HEK293 (cell line): ENCODE data around the gene RBFOX2.

Experiments
- CTCF ChIA-PET: fragments of 350-600 bp; formaldehyde crosslinking; extraction: SDS; loops from one replicate; lab custom pipeline; 2021; ENCODE audit warnings: antibody characterized with exemption; lab: Yijun Ruan, JAX
- POLR2A ChIA-PET: fragments of 300-600 bp; formaldehyde crosslinking; extraction: SDS; loops from one replicate; lab custom pipeline; 2020; ENCODE audit warnings: antibody characterized with exemption, inconsistent platforms; lab: Yijun Ruan, JAX
- H3K27ac ChIP-seq: fragments of 200-500 bp; sonication (Bioruptor generic); 2 replicates; pipeline ENCODE4 v1.5.1; 2014; ENCODE audit warnings: low read depth, low read length, control low read depth, inconsistent platforms; ENCODE audit errors: extremely low read depth
- H3K36me3 ChIP-seq, 2 experiments: fragments of 200-500 bp in 1 of 2; sonication (Bioruptor generic) in 1 of 2; 1 replicate in 1 of 2; 2 replicates in 1 of 2; pipeline ENCODE4 v1.5.1; 2014 to 2017; ENCODE audit warnings: inconsistent platforms in 2 of 2, low read length in 2 of 2; ENCODE audit not compliant: control insufficient read depth in 2 of 2, insufficient read depth in 1 of 2
- H3K4me1 ChIP-seq: fragments of 200-500 bp; sonication (Bioruptor generic); 2 replicates; pipeline ENCODE4 v1.5.1; 2014; ENCODE audit warnings: mild to moderate bottlenecking, low read length, inconsistent platforms; ENCODE audit not compliant: control insufficient read depth, insufficient read depth
- H3K4me3 ChIP-seq: 2 replicates; pipeline ENCODE4 v1.5.1; 2011; ENCODE audit warnings: low read depth, mild to moderate bottlenecking, control low read depth, low read length, moderate library complexity
- H3K9me3 ChIP-seq: fragments of 200-500 bp; sonication (Bioruptor generic); 2 replicates; pipeline ENCODE4 v1.5.1; 2014; ENCODE audit warnings: low read depth, low read length, inconsistent platforms; ENCODE audit not compliant: control insufficient read depth, insufficient read depth
- GFI1B ChIP-seq: fragments of 450-650 bp; formaldehyde crosslinking; IDR thresholded peaks from 2 replicates; pipeline ENCODE4 v1.5.1; 2016; ENCODE audit warnings: missing biosample characterization, missing genetic modification characterization
- GLI2 ChIP-seq: fragments of 450-650 bp; formaldehyde crosslinking; IDR thresholded peaks from 2 replicates; pipeline ENCODE4; 2017; ENCODE audit warnings: missing biosample characterization, missing genetic modification characterization, low read depth, borderline replicate concordance
- IKZF3 ChIP-seq: fragments of 450-650 bp; IDR thresholded peaks from 2 replicates; pipeline ENCODE4 v1.5.0; 2018; ENCODE audit warnings: missing biosample characterization, mild to moderate bottlenecking, missing genetic modification characterization, moderate library complexity
- KLF1 ChIP-seq: fragments of 450-650 bp; formaldehyde crosslinking; IDR thresholded peaks from 2 replicates; pipeline ENCODE4 v1.5.1; 2016; ENCODE audit warnings: missing biosample characterization, missing genetic modification characterization
- KLF16 ChIP-seq: fragments of 450-650 bp; formaldehyde crosslinking; IDR thresholded peaks from 2 replicates; pipeline ENCODE4 v1.5.1; 2017; ENCODE audit warnings: missing biosample characterization, missing genetic modification characterization
- KLF9 ChIP-seq: fragments of 450-650 bp; formaldehyde crosslinking; IDR thresholded peaks from 2 replicates; pipeline ENCODE4 v1.5.1; 2016; ENCODE audit warnings: missing biosample characterization, missing genetic modification characterization, low read depth
- MEIS1 ChIP-seq: sonication (generic); formaldehyde crosslinking; IDR thresholded peaks from 2 replicates; pipeline ENCODE4 v1.8.1; 2022; ENCODE audit warnings: missing genetic modification reagents, mild to moderate bottlenecking, borderline replicate concordance
- SCRT1 ChIP-seq: fragments of 450-650 bp; formaldehyde crosslinking; IDR thresholded peaks from 2 replicates; pipeline ENCODE4 v1.5.1; 2016; ENCODE audit warnings: missing biosample characterization, missing genetic modification characterization, borderline replicate concordance
- WT1 ChIP-seq: fragments of 450-650 bp; formaldehyde crosslinking; IDR thresholded peaks from 2 replicates; pipeline ENCODE4 v1.5.1; 2016; ENCODE audit warnings: missing biosample characterization, missing genetic modification characterization
- YY2 ChIP-seq: fragments of 450-650 bp; formaldehyde crosslinking; IDR thresholded peaks from 2 replicates; pipeline ENCODE4 v1.5.1; 2016; ENCODE audit warnings: missing biosample characterization, missing genetic modification characterization
- ZBTB21 ChIP-seq: fragments of 450-650 bp; formaldehyde crosslinking; IDR thresholded peaks from 2 replicates; pipeline ENCODE4 v1.5.1; 2017; ENCODE audit warnings: missing biosample characterization, missing genetic modification characterization
- ZEB2 ChIP-seq: fragments of 450-650 bp; formaldehyde crosslinking; IDR thresholded peaks from 2 replicates; pipeline ENCODE4 v1.5.1; 2016; ENCODE audit warnings: missing biosample characterization, missing genetic modification characterization
- ZFP3 ChIP-seq: fragments of 450-650 bp; formaldehyde crosslinking; IDR thresholded peaks from 2 replicates; pipeline ENCODE4 v1.5.1; 2016; ENCODE audit warnings: low read depth, missing biosample characterization, missing genetic modification characterization
- ZNF2 ChIP-seq: fragments of 450-650 bp; formaldehyde crosslinking; IDR thresholded peaks from 2 replicates; pipeline ENCODE4 v1.5.1; 2016; ENCODE audit warnings: missing biosample characterization, missing genetic modification characterization
- ZNF239 ChIP-seq: fragments of 450-650 bp; formaldehyde crosslinking; IDR thresholded peaks from 2 replicates; pipeline ENCODE4 v1.5.1; 2016; ENCODE audit warnings: missing biosample characterization, missing genetic modification characterization
- ZNF302 ChIP-seq: fragments of 450-650 bp; formaldehyde crosslinking; IDR thresholded peaks from 2 replicates; pipeline ENCODE4 v1.5.1; 2016; ENCODE audit warnings: missing biosample characterization, missing genetic modification characterization, low read depth
- ZNF335 ChIP-seq: fragments of 450-650 bp; formaldehyde crosslinking; conservative IDR thresholded peaks from 2 replicates; pipeline ENCODE4 v1.5.1; 2016; ENCODE audit warnings: missing biosample characterization, missing genetic modification characterization
- ZNF350 ChIP-seq: fragments of 450-650 bp; formaldehyde crosslinking; IDR thresholded peaks from 2 replicates; pipeline ENCODE4 v1.5.0; 2017; ENCODE audit warnings: missing biosample characterization, mild to moderate bottlenecking, missing genetic modification characterization
- ZNF391 ChIP-seq: fragments of 450-650 bp; formaldehyde crosslinking; IDR thresholded peaks from 2 replicates; pipeline ENCODE4 v1.5.1; 2016; ENCODE audit warnings: low read depth, missing biosample characterization, missing genetic modification characterization, borderline replicate concordance
- ZNF404 ChIP-seq: fragments of 450-650 bp; formaldehyde crosslinking; IDR thresholded peaks from 2 replicates; pipeline ENCODE4 v1.5.1; 2017; ENCODE audit warnings: missing biosample characterization, missing genetic modification characterization
- ZNF530 ChIP-seq: fragments of 450-650 bp; formaldehyde crosslinking; IDR thresholded peaks from 2 replicates; pipeline ENCODE4 v1.5.1; 2016; ENCODE audit warnings: low read depth, missing biosample characterization, missing genetic modification characterization
- ZNF555 ChIP-seq: fragments of 450-650 bp; formaldehyde crosslinking; conservative IDR thresholded peaks from 2 replicates; pipeline ENCODE4 v1.5.1; 2017; ENCODE audit warnings: missing biosample characterization, mild to moderate bottlenecking, missing genetic modification characterization, inconsistent platforms
- ZNF560 ChIP-seq: fragments of 450-650 bp; formaldehyde crosslinking; IDR thresholded peaks from 2 replicates; pipeline ENCODE4 v1.5.1; 2017; ENCODE audit warnings: missing biosample characterization, missing genetic modification characterization, borderline replicate concordance
- ZNF600 ChIP-seq: fragments of 450-650 bp; formaldehyde crosslinking; IDR thresholded peaks from 2 replicates; pipeline ENCODE4 v1.5.1; 2016; ENCODE audit warnings: missing biosample characterization, missing genetic modification characterization
- ZNF610 ChIP-seq: fragments of 450-650 bp; formaldehyde crosslinking; IDR thresholded peaks from 2 replicates; pipeline ENCODE4 v1.5.1; 2016; ENCODE audit warnings: missing biosample characterization, missing genetic modification characterization, borderline replicate concordance
- ZNF621 ChIP-seq: fragments of 450-650 bp; formaldehyde crosslinking; IDR thresholded peaks from 2 replicates; pipeline ENCODE4 v1.5.1; 2017; ENCODE audit warnings: missing biosample characterization, missing genetic modification characterization
- ZNF629 ChIP-seq: fragments of 450-650 bp; formaldehyde crosslinking; IDR thresholded peaks from 2 replicates; pipeline ENCODE4 v1.5.1; 2017; ENCODE audit warnings: missing biosample characterization, missing genetic modification characterization
- ZNF747 ChIP-seq: fragments of 450-650 bp; formaldehyde crosslinking; IDR thresholded peaks from 2 replicates; pipeline ENCODE4 v1.5.1; 2016; ENCODE audit warnings: missing biosample characterization, missing genetic modification characterization
- ZNF76 ChIP-seq: fragments of 450-650 bp; formaldehyde crosslinking; IDR thresholded peaks from 2 replicates; pipeline ENCODE4; 2016; ENCODE audit warnings: low read depth, missing biosample characterization, missing genetic modification characterization, borderline replicate concordance
- ZNF785 ChIP-seq: fragments of 450-650 bp; formaldehyde crosslinking; IDR thresholded peaks from 2 replicates; pipeline ENCODE4 v1.5.1; 2016; ENCODE audit warnings: missing biosample characterization, missing genetic modification characterization
- ZNF792 ChIP-seq: fragments of 450-650 bp; formaldehyde crosslinking; IDR thresholded peaks from 2 replicates; pipeline ENCODE4 v1.5.1; 2016; ENCODE audit warnings: missing biosample characterization, missing genetic modification characterization
- ZNF837 ChIP-seq: fragments of 450-650 bp; formaldehyde crosslinking; IDR thresholded peaks from 2 replicates; pipeline ENCODE4 v1.5.1; 2016; ENCODE audit warnings: missing biosample characterization, missing genetic modification characterization
- ZSCAN23 ChIP-seq: fragments of 450-650 bp; formaldehyde crosslinking; IDR thresholded peaks from 2 replicates; pipeline ENCODE4 v1.5.1; 2016; ENCODE audit warnings: missing biosample characterization, missing genetic modification characterization
- TF ChIP-seq, protein P1 (sequence below): fragments of 450-650 bp; formaldehyde crosslinking; IDR thresholded peaks from 2 replicates; pipeline ENCODE4 v1.5.1; 2016; ENCODE audit warnings: missing biosample characterization, missing genetic modification characterization
- TF ChIP-seq, protein P2 (sequence below): fragments of 450-650 bp; formaldehyde crosslinking; IDR thresholded peaks from 2 replicates; pipeline ENCODE4 v1.5.1; 2017; ENCODE audit warnings: missing biosample characterization, missing genetic modification characterization
- TF ChIP-seq, protein P3 (sequence below): fragments of 450-650 bp; formaldehyde crosslinking; IDR thresholded peaks from 2 replicates; pipeline ENCODE4 v1.5.1; 2016; ENCODE audit warnings: missing biosample characterization, missing genetic modification characterization

RBFOX2 gene, protein sequence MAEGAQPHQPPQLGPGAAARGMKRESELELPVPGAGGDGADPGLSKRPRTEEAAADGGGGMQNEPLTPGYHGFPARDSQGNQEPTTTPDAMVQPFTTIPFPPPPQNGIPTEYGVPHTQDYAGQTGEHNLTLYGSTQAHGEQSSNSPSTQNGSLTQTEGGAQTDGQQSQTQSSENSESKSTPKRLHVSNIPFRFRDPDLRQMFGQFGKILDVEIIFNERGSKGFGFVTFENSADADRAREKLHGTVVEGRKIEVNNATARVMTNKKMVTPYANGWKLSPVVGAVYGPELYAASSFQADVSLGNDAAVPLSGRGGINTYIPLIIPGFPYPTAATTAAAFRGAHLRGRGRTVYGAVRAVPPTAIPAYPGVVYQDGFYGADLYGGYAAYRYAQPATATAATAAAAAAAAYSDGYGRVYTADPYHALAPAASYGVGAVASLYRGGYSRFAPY

DNA sequence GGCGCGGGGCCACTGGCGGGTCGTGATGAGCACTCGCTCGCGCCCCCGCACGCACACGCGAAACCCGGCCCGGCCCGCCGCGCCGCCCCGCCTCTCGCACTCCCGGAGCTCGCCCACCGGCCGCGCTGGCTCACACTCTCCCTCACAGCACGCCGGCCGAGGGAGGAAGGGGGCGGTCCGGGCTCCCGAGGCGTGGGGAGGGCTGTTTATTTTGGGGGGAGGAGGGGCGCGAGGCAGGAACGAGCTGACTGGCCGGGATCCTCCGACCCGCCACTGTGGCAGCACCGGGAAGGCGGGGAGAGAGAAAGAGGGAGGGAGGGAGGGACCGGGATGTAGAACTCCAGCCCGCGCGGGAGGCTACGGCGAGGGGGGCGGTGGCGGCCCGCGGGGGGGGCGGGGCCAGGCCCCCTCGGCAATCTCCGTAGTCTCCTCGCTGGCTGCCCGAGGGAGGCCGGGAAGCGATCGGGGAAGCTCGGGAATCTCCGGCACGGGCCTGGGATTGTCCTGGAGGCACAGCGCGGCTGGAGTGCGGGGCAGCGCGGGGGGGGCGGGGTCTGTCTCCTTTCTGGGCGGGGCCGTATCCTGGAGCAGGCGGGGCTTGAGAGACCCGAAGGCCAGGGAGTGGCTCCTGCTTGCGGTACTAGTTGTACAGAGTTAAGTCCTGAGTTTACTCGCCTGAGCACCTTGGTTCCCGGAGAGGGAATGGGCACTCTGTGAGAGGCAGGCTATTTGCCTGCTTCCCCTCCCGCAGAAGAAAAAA is at the start of gene RBFOX2:
RBFOX2 (minus strand) TSS at position 179 of the 760 bp plus-strand sequence. CDS start 399 bp downstream, outside the sequence.
- Histone ChIP-seq H3K36me3 (peaks cover 0 to 7% of the 10 kb centered on the region in 2 experiments; a peak in 2 of 3 replicates), H3K9me3 (no peaks in the 10 kb centered on the region), H3K4me1 (peaks cover 9% of the 10 kb centered on the region), H3K27ac (peak within 1 kb of the TSS; percentile 77; the same call in 1 of the 2 replicates), H3K4me3 (peak within 1 kb of the TSS; percentile 84)
- POLR2A ChIA-PET = interaction anchor here (0.6 to 3.1 kb wide), 25 partner anchors 10 to 344 kb away, joined by 3 to 27 read pairs (median 4); no protein-coding TSS in a partner anchor
- CTCF ChIA-PET = interaction anchor here (1.0 to 2.9 kb wide), 6 partner anchors 10 to 106 kb away, joined by 3 to 44 read pairs (median 4); no protein-coding TSS in a partner anchor
- no peak for TF ChIP-seq ZNF239
- no peak for TF ChIP-seq ZNF391 (tag by site-specific recombination)
- peak; percentile 69 for TF ChIP-seq WT1
- TF ChIP-seq, protein P1, sequence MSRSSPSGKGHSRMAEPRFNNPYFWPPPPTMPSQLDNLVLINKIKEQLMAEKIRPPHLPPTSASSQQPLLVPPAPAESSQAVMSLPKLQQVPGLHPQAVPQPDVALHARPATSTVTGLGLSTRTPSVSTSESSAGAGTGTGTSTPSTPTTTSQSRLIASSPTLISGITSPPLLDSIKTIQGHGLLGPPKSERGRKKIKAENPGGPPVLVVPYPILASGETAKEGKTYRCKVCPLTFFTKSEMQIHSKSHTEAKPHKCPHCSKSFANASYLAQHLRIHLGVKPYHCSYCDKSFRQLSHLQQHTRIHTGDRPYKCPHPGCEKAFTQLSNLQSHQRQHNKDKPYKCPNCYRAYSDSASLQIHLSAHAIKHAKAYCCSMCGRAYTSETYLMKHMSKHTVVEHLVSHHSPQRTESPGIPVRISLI (tag by site-specific recombination) = no peak
- TF ChIP-seq ZNF747 = no peak
- TF ChIP-seq ZNF560 (tag by site-specific recombination) = no peak
- no peak for TF ChIP-seq ZNF629 (tag by site-specific recombination)
- TF ChIP-seq ZNF610 (tag by site-specific recombination) = no peak
- no peak for TF ChIP-seq ZNF621 (tag by site-specific recombination)
- TF ChIP-seq ZNF350 = no peak
- TF ChIP-seq, protein P2, sequence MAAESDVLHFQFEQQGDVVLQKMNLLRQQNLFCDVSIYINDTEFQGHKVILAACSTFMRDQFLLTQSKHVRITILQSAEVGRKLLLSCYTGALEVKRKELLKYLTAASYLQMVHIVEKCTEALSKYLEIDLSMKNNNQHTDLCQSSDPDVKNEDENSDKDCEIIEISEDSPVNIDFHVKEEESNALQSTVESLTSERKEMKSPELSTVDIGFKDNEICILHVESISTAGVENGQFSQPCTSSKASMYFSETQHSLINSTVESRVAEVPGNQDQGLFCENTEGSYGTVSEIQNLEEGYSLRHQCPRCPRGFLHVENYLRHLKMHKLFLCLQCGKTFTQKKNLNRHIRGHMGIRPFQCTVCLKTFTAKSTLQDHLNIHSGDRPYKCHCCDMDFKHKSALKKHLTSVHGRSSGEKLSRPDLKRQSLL (tag by site-specific recombination) = no peak
- TF ChIP-seq ZNF404 (tag by site-specific recombination) = no peak
- no peak for TF ChIP-seq ZNF530 (tag by site-specific recombination)
- no peak for TF ChIP-seq ZNF785 (tag by site-specific recombination)
- TF ChIP-seq YY2 = no peak
- no peak for TF ChIP-seq GFI1B
- TF ChIP-seq MEIS1 (CRISPR knock-in tag) = no peak
- peak; percentile 99 for TF ChIP-seq IKZF3 (tag by site-specific recombination)
- peak; percentile 29; the same call in 1 of the 2 replicates for TF ChIP-seq ZEB2
- no peak for TF ChIP-seq ZNF837 (tag by site-specific recombination)
- no peak for TF ChIP-seq GLI2 (tag by site-specific recombination)
- no peak for TF ChIP-seq ZNF600
- no peak for TF ChIP-seq ZNF555 (tag by site-specific recombination)
- no peak; the same call in 1 of the 2 replicates for TF ChIP-seq ZNF335 (tag by site-specific recombination)
- TF ChIP-seq ZNF302 (tag by site-specific recombination) = no peak
- TF ChIP-seq KLF1 (tag by site-specific recombination) = peak; percentile 29; the same call in 1 of the 2 replicates
- TF ChIP-seq, protein P3, sequence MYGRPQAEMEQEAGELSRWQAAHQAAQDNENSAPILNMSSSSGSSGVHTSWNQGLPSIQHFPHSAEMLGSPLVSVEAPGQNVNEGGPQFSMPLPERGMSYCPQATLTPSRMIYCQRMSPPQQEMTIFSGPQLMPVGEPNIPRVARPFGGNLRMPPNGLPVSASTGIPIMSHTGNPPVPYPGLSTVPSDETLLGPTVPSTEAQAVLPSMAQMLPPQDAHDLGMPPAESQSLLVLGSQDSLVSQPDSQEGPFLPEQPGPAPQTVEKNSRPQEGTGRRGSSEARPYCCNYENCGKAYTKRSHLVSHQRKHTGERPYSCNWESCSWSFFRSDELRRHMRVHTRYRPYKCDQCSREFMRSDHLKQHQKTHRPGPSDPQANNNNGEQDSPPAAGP (tag by site-specific recombination) = peak; percentile 34; the same call in 1 of the 2 replicates
- no peak for TF ChIP-seq SCRT1 (tag by site-specific recombination)
- TF ChIP-seq ZNF2 = no peak
- no peak for TF ChIP-seq ZNF76 (tag by site-specific recombination)
- TF ChIP-seq KLF9 = peak; percentile 80
- no peak for TF ChIP-seq ZFP3
- no peak for TF ChIP-seq ZNF792 (tag by site-specific recombination)
- TF ChIP-seq KLF16 (tag by site-specific recombination) = peak; percentile 48; the same call in 1 of the 2 replicates
- no peak for TF ChIP-seq ZSCAN23 (tag by site-specific recombination)
- TF ChIP-seq ZBTB21 (tag by site-specific recombination) = no peak
